GM12801 (cell line): ENCODE data around the gene LRRC8C.

Source experiments
- CTCF ChIP-seq: IDR thresholded peaks from one replicate; pipeline ENCODE4 v1.5.1; 2011; ENCODE audit warnings: control low read depth; ENCODE audit not compliant: insufficient read length; ENCODE audit errors: extremely low read depth

The LRRC8C gene

GRCh38 chr1:89616844-89617627 lies 15.9 kb upstream of the LRRC8C start:
- no peak for TF ChIP-seq CTCF

- no peak for TF ChIP-seq CTCF
These were observed 12.3 kb upstream of the LRRC8C start for GRCh38 chr1:89620664-89621063.

GRCh38 chr1:89622895-89623294 lies 10.0 kb upstream of the LRRC8C start:
- no peak for TF ChIP-seq CTCF

GRCh38 chr1:89624314-89624713 lies 8.6 kb upstream of the LRRC8C start:
- TF ChIP-seq CTCF: no peak

- TF ChIP-seq CTCF: no peak
These were observed 8.1 kb upstream of the LRRC8C start for GRCh38 chr1:89624715-89625323.

GRCh38 chr1:89627596-89627962 lies 5.3 kb upstream of the LRRC8C start:
- TF ChIP-seq CTCF: no peak

- TF ChIP-seq CTCF: no peak
These were observed 3.8 kb upstream of the LRRC8C start for GRCh38 chr1:89629146-89629545.
